GM12878 (cell line): Measurements from ENCODE around the gene GPC2. TPM values are rescaled to one million over a fixed set of nuclear protein-coding genes. Genes with fewer than 3 reads are reported as not detected.

Experiments used
- ATAC-seq: fragments of 200-7000 bp; cut with Tn5 transposase; 3 replicates; pipeline ENCODE4 v1.9.1; 2020; ENCODE audit warnings: mild to moderate bottlenecking, moderate library complexity
- BruUV-seq: library from RNA; stranded (reverse); fragments of 400-500 nt; replicated peaks from 2 replicates; lab custom pipeline; 2021; lab: Mats Ljungman, UMichigan
- CTCF ChIA-PET: fragments of 300-600 bp; sonication (Branson Sonifier 250); formaldehyde crosslinking; extraction: SDS; loops from one replicate; lab custom pipeline; 2021; ENCODE audit warnings: inconsistent platforms; lab: Yijun Ruan, JAX
- POLR2A ChIA-PET: fragments of 350-600 bp; formaldehyde crosslinking; extraction: SDS; loops from one replicate; lab custom pipeline; 2021; ENCODE audit warnings: inconsistent platforms; lab: Charles Lee
- RAD21 ChIA-PET: fragments of 300-600 bp; sonication (Branson Sonifier 250); formaldehyde crosslinking; loops from one replicate; lab custom pipeline; 2023; ENCODE audit warnings: antibody characterized with exemption; ENCODE audit not compliant: unreplicated experiment; lab: Charles Lee
- SMC1A ChIA-PET: fragments of 300-600 bp; sonication (Branson Sonifier 250); formaldehyde crosslinking; loops from one replicate; lab custom pipeline; 2023; ENCODE audit not compliant: unreplicated experiment, uncharacterized antibody; lab: Charles Lee
- DNase-seq: peaks from one replicate; pipeline ENCODE4 v3.0.0-alpha.2; 2011; ENCODE audit warnings: low read depth, low spot score
- FAIRE-seq: peaks from 3 replicates; lab custom pipeline; 2011; peaks lifted over from hg19 to GRCh38; lab: Jason Lieb, UNC
- H2AFZ ChIP-seq: 2 replicates; pipeline ENCODE4 v1.6.0; 2011; ENCODE audit warnings: low read depth, low read length, control low read depth; ENCODE audit not compliant: control insufficient read depth
- H3K27ac ChIP-seq: 2 replicates; pipeline ENCODE4 v1.5.1; 2011; ENCODE audit warnings: control low read depth; ENCODE audit not compliant: control insufficient read depth, insufficient read depth
- H3K27me3 ChIP-seq, 2 experiments: replicated peaks in 1 of 2; 2 replicates each; pipeline versions ENCODE4 v1.6.0 to v1.6.1; 2011; ENCODE audit warnings: low read length in 1 of 2; ENCODE audit not compliant: control insufficient read depth in 2 of 2, insufficient read depth in 2 of 2
- H3K36me3 ChIP-seq, 2 experiments: 2 replicates each; pipeline ENCODE4 v1.5.1; 2011; ENCODE audit warnings: low read length in 1 of 2; ENCODE audit not compliant: control insufficient read depth in 2 of 2, insufficient read depth in 2 of 2
- H3K4me1 ChIP-seq: 2 replicates; pipeline ENCODE4 v1.6.1; 2011; ENCODE audit warnings: mild to moderate bottlenecking, low read length, moderate library complexity, mixed read lengths; ENCODE audit not compliant: control insufficient read depth, insufficient read depth
- H3K4me2 ChIP-seq: 2 replicates; pipeline ENCODE4 v1.6.0; 2011; ENCODE audit warnings: control low read depth; ENCODE audit not compliant: control insufficient read depth, insufficient read depth
- H3K4me3 ChIP-seq: fragments of 200-600 bp; sonication (generic); 2 replicates; pipeline ENCODE4 v1.5.1; 2016
- H3K79me2 ChIP-seq: 2 replicates; pipeline ENCODE4 v1.6.0; 2011; ENCODE audit warnings: low read length; ENCODE audit not compliant: control insufficient read depth, insufficient read depth
- H3K9ac ChIP-seq: 2 replicates; pipeline ENCODE4 v1.8.0; 2011; ENCODE audit warnings: low read length, control low read depth, mixed read lengths; ENCODE audit not compliant: control insufficient read depth, insufficient read depth
- H3K9me3 ChIP-seq: replicated peaks from 3 replicates; pipeline ENCODE4 v1.5.1; 2011; ENCODE audit warnings: mild to moderate bottlenecking, low read length; ENCODE audit not compliant: control insufficient read depth, insufficient read depth
- H4K20me1 ChIP-seq: 2 replicates; pipeline ENCODE4 v1.6.0; 2011; ENCODE audit not compliant: control insufficient read depth, insufficient read depth
- BCLAF1 ChIP-seq: fragments of 450-650 bp; IDR thresholded peaks from 2 replicates; pipeline ENCODE4 v1.6.1; 2017; ENCODE audit warnings: antibody characterized with exemption, mild to moderate bottlenecking, moderate library complexity
- BHLHE40 ChIP-seq, 2 experiments: fragments of 450-650 bp in 1 of 2; IDR thresholded peaks; 2 replicates each; pipeline ENCODE4 v1.6.1; 2011 to 2017; ENCODE audit warnings: low read depth in 2 of 2, borderline replicate concordance in 1 of 2, improper control_type of control experiment in 1 of 2, low read length in 1 of 2, mild to moderate bottlenecking in 1 of 2
- CTCF ChIP-seq, 3 experiments: IDR thresholded peaks in 2 of 3; conservative IDR thresholded peaks in 1 of 3; 2 replicates each; pipeline ENCODE4 v1.5.1; 2011; ENCODE audit warnings: low read depth in 3 of 3, low read length in 3 of 3, mild to moderate bottlenecking in 3 of 3, control low read depth in 2 of 3, moderate library complexity in 2 of 3, inconsistent platforms in 1 of 3, mixed read lengths in 1 of 3; ENCODE audit not compliant: control insufficient read depth in 2 of 3, insufficient read depth in 1 of 3; ENCODE audit errors: extremely low read depth in 1 of 3
- IKZF1 ChIP-seq: fragments of 450-650 bp; conservative IDR thresholded peaks from 2 replicates; pipeline ENCODE4 v1.6.1; 2017; ENCODE audit warnings: antibody characterized with exemption, mild to moderate bottlenecking
- IRF4 ChIP-seq: IDR thresholded peaks from 2 replicates; pipeline ENCODE4 v1.6.1; 2011; ENCODE audit warnings: low read depth, low read length
- NR2C1 ChIP-seq: fragments of 450-650 bp; IDR thresholded peaks from 2 replicates; pipeline ENCODE4 v1.6.1; 2017; ENCODE audit warnings: antibody characterized with exemption, mild to moderate bottlenecking, moderate library complexity
- NR2F1 ChIP-seq: fragments of 450-650 bp; conservative IDR thresholded peaks from 2 replicates; pipeline ENCODE4 v1.6.1; 2017; ENCODE audit warnings: mild to moderate bottlenecking
- PBX3 ChIP-seq: IDR thresholded peaks from 2 replicates; pipeline ENCODE4 v1.6.1; 2011; ENCODE audit warnings: mild to moderate bottlenecking, low read depth, low read length, moderate library complexity; ENCODE audit not compliant: insufficient replicate concordance
- POLR2AphosphoS2 ChIP-seq: IDR thresholded peaks from 2 replicates; pipeline ENCODE4 v1.6.1; 2011; ENCODE audit warnings: low read depth, mild to moderate bottlenecking, low read length, improper control_type of control experiment, moderate library complexity
- ZNF24 ChIP-seq: fragments of 450-650 bp; IDR thresholded peaks from 2 replicates; pipeline ENCODE4 v1.6.1; 2017; ENCODE audit warnings: antibody characterized with exemption, mild to moderate bottlenecking
- ZNF384 ChIP-seq: IDR thresholded peaks from 2 replicates; pipeline ENCODE4 v1.6.1; 2012; ENCODE audit warnings: low read depth, mild to moderate bottlenecking, low read length, improper control_type of control experiment, borderline replicate concordance
- WGBS: methylation state at CpG from one replicate; pipeline ENCODE4 v1.1.6; 2016; ENCODE audit warnings: low lambda C conversion rate; ENCODE audit not compliant: insufficient replicate concordance, insufficient coverage; ENCODE audit errors: missing lambda C conversion rate; 5-methylcytosine and 5-hydroxymethylcytosine counted together
- in situ Hi-C: fragments of 300-500 bp; cut with MboI; formaldehyde crosslinking; loops from 9 replicates; pipeline ENCODE4 v1.14.3; 2018; ENCODE audit warnings: mixed read lengths
- intact Hi-C: fragments of 100-400 bp; cut with micrococcal nuclease; formaldehyde crosslinking; loops from one replicate; pipeline ENCODE4 v1.14.2; 2022; ENCODE audit not compliant: unreplicated experiment
- polyA plus RNA-seq, 11 experiments: library from polyadenylated mRNA; depleted of rRNA in 4 of 11; unstranded in 6 of 11; stranded (reverse) in 5 of 11; fragments of >200 nt; fragmentation: Nextera tagmentation in 4 of 11; fragmentation: Illumina TruSeq in 1 of 11; extraction: Ambion mirVana in 4 of 11; extraction: Trizol in 1 of 11; gene quantifications; 1 replicate in 1 of 11; 2 replicates in 10 of 11; pipeline versions ENCODE4 v1.2.1 to v1.2.3, GENCODE V29; 2011 to 2016; ENCODE audit warnings: inconsistent platforms in 2 of 11, missing spikeins in 2 of 11, low read depth in 1 of 11
- total RNA-seq, 4 experiments: library from RNA; depleted of rRNA in 3 of 4; stranded (reverse); fragments of >200 nt in 3 of 4; fragmentation: Illumina TruSeq in 1 of 4; extraction: Trizol in 1 of 4; gene quantifications; 2 replicates each; pipeline versions ENCODE4 v1.2.1 to v1.2.3, GENCODE V29; 2013 to 2021

Gene GPC2
- total and polyA plus RNA-seq, 10 of the 15 experiments (the other 5 are each of a cell fraction or from before 2014, with no cell fraction given) = 0.19 to 6.3 (median 0.77) TPM

- TF ChIP-seq BCLAF1 (0 out of 2 replicates have a peak, but pooled peaks have one; percentile 24), IRF4 (no peak), ZNF24 (no peak), IKZF1 (peak; percentile 74)
- TF ChIP-seq, all 136 proteins: peak for 42
Observed at GRCh38 chr7:100158229-100159098, 18.7 kb downstream of the GPC2 start, which contains the start of gene TRAPPC14 (continued).

- peak overlapping the region; percentile 77 for H3K27ac ChIP-seq
- POLR2A ChIA-PET = interaction anchor here (0.8 to 3.7 kb wide), 5 partner anchors 9 to 537 kb away, joined by 4 to 28 read pairs (median 5); partner anchors contain the start of genes AP4M1, GAL3ST4, LAMTOR4 and MCM7
- BruUV-seq = TSS peak; percentile 58
- peak in 1 of 2 experiments; percentile 22; a peak in 1 of 4 replicates for TF ChIP-seq BHLHE40 (IDR thresholded peaks at IDR 0.05; ENCODE audit: borderline replicate concordance in 1 of 2, low read depth in 2 of 2, low read length in 1 of 2)
- no peak for TF ChIP-seq ZNF384
- TF ChIP-seq PBX3 = no peak
- peak in 2 of 3 experiments; percentile 6 to 38; a peak in 2 of 6 replicates for TF ChIP-seq CTCF (IDR thresholded peaks at IDR 0.05 in 2 of 3, conservative IDR thresholded peaks at IDR 0.05 in 1 of 3; ENCODE audit: control insufficient read depth in 2 of 3, extremely low read depth in 1 of 3, insufficient read depth in 1 of 3, low read depth in 3 of 3, low read length in 3 of 3)
- 0 out of 2 replicates have a peak, but pooled peaks have one; percentile 27 for TF ChIP-seq POLR2AphosphoS2
- peak; percentile 63; the same call in 1 of the 2 replicates for TF ChIP-seq NR2F1
- TF ChIP-seq NR2C1 = no peak
- TF ChIP-seq, all 136 proteins: peak for 4
- ATAC-seq (peak; percentile 71), FAIRE-seq (no peak), DNase-seq (no peak)
- intact Hi-C loops (no loop called here), in situ Hi-C loops (no loop called here)
- ChIA-PET CTCF (interaction anchor here (0.6 to 2.7 kb wide), 11 partner anchors 9 to 226 kb away, joined by 3 to 9 read pairs (median 5); partner anchors contain the start of genes GAL3ST4 and LAMTOR4), SMC1A (interaction anchor here (1.0 to 1.3 kb wide), 3 partner anchors 33 to 52 kb away, joined by 3 to 4 read pairs (median 3); no protein-coding TSS in a partner anchor), RAD21 (interaction anchor here (1.2 to 1.4 kb wide), 4 partner anchors 9 to 250 kb away, joined by 3 to 8 read pairs (median 4); partner anchors contain the start of genes GAL3ST4 and LAMTOR4)
- peaks cover 13% of the 10 kb centered on the region for H3K79me2 ChIP-seq
- WGBS = 45% methylated on average over 25 of the region's 32 CpGs
- H2AFZ ChIP-seq = no peak overlapping the region
- peak overlapping the region; percentile 89 for H3K4me3 ChIP-seq
- peaks cover 13% of the 10 kb centered on the region; the same call in 1 of the 2 replicates for H3K4me1 ChIP-seq
- peak overlapping the region; percentile 80 for H3K9ac ChIP-seq
- no peaks in the 10 kb centered on the region for H3K27me3 ChIP-seq
- no peaks in the 10 kb centered on the region for H3K9me3 ChIP-seq
- no peaks in the 10 kb centered on the region for H4K20me1 ChIP-seq
- peaks cover 0 to 15% of the 10 kb centered on the region in 2 experiments; a peak in 3 of 4 replicates for H3K36me3 ChIP-seq
- H3K4me2 ChIP-seq = peak overlapping the region; percentile 95
Observed at GRCh38 chr7:100157334-100158228, 19.6 kb downstream of the GPC2 start.
